Upper lobe of right lung (tissue), 1 donor: ENCODE measurements around the gene PITRM1. TPM values are rescaled to one million over a fixed set of nuclear protein-coding genes. Genes with fewer than 3 reads are reported as not detected.

Experiments
- ATAC-seq: fragments of 200-7000 bp; cut with Tn5 transposase; one replicate; pipeline ENCODE4 v1.9.1; 2020; ENCODE audit warnings: mild to moderate bottlenecking, moderate library complexity
- DNase-seq: peaks from one replicate; pipeline ENCODE4 v3.0.0-alpha.2; 2020
- H3K27ac ChIP-seq: fragments of 200-600 bp; one replicate; pipeline ENCODE4 v1.8.0; 2022
- H3K27me3 ChIP-seq: fragments of 200-600 bp; one replicate; pipeline ENCODE4 v1.8.0; 2022; ENCODE audit warnings: mild to moderate bottlenecking
- H3K36me3 ChIP-seq: fragments of 200-600 bp; one replicate; pipeline ENCODE4 v1.8.0; 2022
- H3K4me1 ChIP-seq: fragments of 200-600 bp; one replicate; pipeline ENCODE4 v1.8.0; 2022
- H3K4me3 ChIP-seq: fragments of 200-600 bp; one replicate; pipeline ENCODE4 v1.8.0; 2022; ENCODE audit warnings: mild to moderate bottlenecking
- H3K9me3 ChIP-seq: fragments of 200-600 bp; one replicate; pipeline ENCODE4 v1.8.0; 2022
- CTCF ChIP-seq: fragments of 200-600 bp; IDR thresholded peaks from one replicate; pipeline ENCODE4 v1.8.0; 2022; ENCODE audit warnings: antibody characterized with exemption
- intact Hi-C: fragments of 100-400 bp; cut with DNase I; formaldehyde crosslinking; loops from one replicate; pipeline ENCODE4 v1.11.0; 2022
- total RNA-seq: library from RNA; stranded (reverse); fragmentation: NEBNext Ultra II Directional; extraction: Animal tissue kit (Norgen Biotek cat#: 25700); gene quantifications from one replicate; pipeline ENCODE4 v1.2.1, GENCODE V29; 2021
- donor health status: DM: no; HTN: yes; CAD: no; lungs with severe emphysema.

The PITRM1 gene
- total RNA-seq, 1 donor from 2014 or later: 65.0 TPM

- Histone ChIP-seq H3K27ac (no peak overlapping the region), H3K4me3 (no peak overlapping the region), H3K9me3 (no peaks in the 10 kb centered on the region), H3K27me3 (no peaks in the 10 kb centered on the region), H3K36me3 (no peaks in the 10 kb centered on the region), H3K4me1 (no peaks in the 10 kb centered on the region)
- no peak for DNase-seq
- ATAC-seq: peak; percentile 31
- no peak for TF ChIP-seq CTCF
- intact Hi-C loops: no loop called here
Measured at GRCh38 chr10:3208481-3209406, 36.2 kb upstream of the PITRM1 start.

GRCh38 chr10:3207351-3207750 lies 34.8 kb upstream of the PITRM1 start:
- H3K27me3 ChIP-seq: no peaks in the 10 kb centered on the region
- H3K9me3 ChIP-seq: no peaks in the 10 kb centered on the region
- no peak for DNase-seq
- no peak overlapping the region for H3K27ac ChIP-seq
- H3K4me3 ChIP-seq: no peak overlapping the region
- no peaks in the 10 kb centered on the region for H3K36me3 ChIP-seq
- ATAC-seq: no peak
- intact Hi-C loops: no loop called here
- H3K4me1 ChIP-seq: no peaks in the 10 kb centered on the region
- TF ChIP-seq CTCF: no peak

GRCh38 chr10:3206511-3207157 lies 34.1 kb upstream of the PITRM1 start:
- H3K4me3 ChIP-seq: no peak overlapping the region
- H3K27ac ChIP-seq: no peak overlapping the region
- DNase-seq (no peak), ATAC-seq (no peak)
- TF ChIP-seq CTCF: no peak
- H3K27me3 ChIP-seq: no peaks in the 10 kb centered on the region
- intact Hi-C loops: no loop called here
- H3K9me3 ChIP-seq: no peaks in the 10 kb centered on the region
- no peaks in the 10 kb centered on the region for H3K4me1 ChIP-seq
- H3K36me3 ChIP-seq: no peaks in the 10 kb centered on the region

- no peak for DNase-seq
- no peak for ATAC-seq
- Histone ChIP-seq H3K27me3 (peaks cover 4% of the 10 kb centered on the region), H3K4me1 (no peaks in the 10 kb centered on the region), H3K36me3 (no peaks in the 10 kb centered on the region), H3K4me3 (no peak overlapping the region), H3K27ac (no peak overlapping the region), H3K9me3 (no peaks in the 10 kb centered on the region)
- intact Hi-C loops: no loop called here
- no peak for TF ChIP-seq CTCF
Measured at GRCh38 chr10:3203972-3204371, 31.4 kb upstream of the PITRM1 start.

GRCh38 chr10:3203016-3203811 lies 30.6 kb upstream of the PITRM1 start:
- H3K4me3 ChIP-seq: no peak overlapping the region
- peaks cover 7% of the 10 kb centered on the region for H3K27me3 ChIP-seq
- DNase-seq (no peak), ATAC-seq (no peak)
- no peak overlapping the region for H3K27ac ChIP-seq
- no peaks in the 10 kb centered on the region for H3K36me3 ChIP-seq
- H3K4me1 ChIP-seq: no peaks in the 10 kb centered on the region
- H3K9me3 ChIP-seq: no peaks in the 10 kb centered on the region
- intact Hi-C loops: no loop called here
- TF ChIP-seq CTCF: no peak
